Stimulated activated naive CD4-positive, alpha-beta T cell (primary cell): ENCODE results near the gene IL6R.
"Not testable (repeated sequence)": the region's sequence is repeated elsewhere in the genome, so short reads cannot be mapped to it uniquely, and the experiment has no call there.

Source experiments
- DNase-seq, 6 experiments: peaks; one replicate each; lab custom pipeline; 2025; lab: John Stamatoyannopoulos, UW

Gene IL6R

GRCh38 chr1:154483941-154484803 lies 79.0 kb downstream of the IL6R start:
- no peak for DNase-seq

GRCh38 chr1:154485106-154485505 lies 80.0 kb downstream of the IL6R start:
- DNase-seq, result no peak

DNA sequence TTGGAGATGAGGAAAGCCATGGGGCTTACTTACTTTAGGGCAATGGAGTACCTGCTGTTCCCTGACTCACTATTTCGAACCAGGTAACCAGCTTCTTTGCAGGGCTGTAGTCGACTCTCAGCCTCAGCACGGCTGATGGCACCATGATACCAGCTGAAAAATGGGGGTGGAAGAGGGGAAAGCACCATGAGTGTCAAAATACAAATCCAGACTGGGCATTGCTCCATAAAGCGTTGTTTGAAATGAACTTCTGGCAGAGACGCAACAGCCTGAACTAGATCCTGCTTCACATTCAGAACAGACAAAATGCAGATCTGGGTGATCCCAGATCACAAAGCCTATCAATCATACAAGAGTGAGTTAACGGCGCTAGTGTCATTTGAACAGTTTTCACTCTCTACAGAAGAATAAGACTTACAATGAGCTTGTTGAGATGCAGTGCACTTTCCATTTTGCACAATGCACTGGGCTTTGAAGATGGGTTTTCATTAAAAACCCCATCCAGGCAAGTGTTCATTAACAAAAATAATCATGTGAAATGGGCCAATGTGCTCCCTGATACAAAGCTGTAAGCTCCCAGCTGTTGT lies 80.9 kb downstream of the IL6R start:
- DNase-seq, result no peak

- DNase-seq, result not testable (repeated sequence)
Observed at GRCh38 chr1:154486756-154487155, 81.6 kb downstream of the IL6R start.

- DNase-seq, result no peak
Observed at GRCh38 chr1:154488922-154489321, 83.8 kb downstream of the IL6R start.

DNA sequence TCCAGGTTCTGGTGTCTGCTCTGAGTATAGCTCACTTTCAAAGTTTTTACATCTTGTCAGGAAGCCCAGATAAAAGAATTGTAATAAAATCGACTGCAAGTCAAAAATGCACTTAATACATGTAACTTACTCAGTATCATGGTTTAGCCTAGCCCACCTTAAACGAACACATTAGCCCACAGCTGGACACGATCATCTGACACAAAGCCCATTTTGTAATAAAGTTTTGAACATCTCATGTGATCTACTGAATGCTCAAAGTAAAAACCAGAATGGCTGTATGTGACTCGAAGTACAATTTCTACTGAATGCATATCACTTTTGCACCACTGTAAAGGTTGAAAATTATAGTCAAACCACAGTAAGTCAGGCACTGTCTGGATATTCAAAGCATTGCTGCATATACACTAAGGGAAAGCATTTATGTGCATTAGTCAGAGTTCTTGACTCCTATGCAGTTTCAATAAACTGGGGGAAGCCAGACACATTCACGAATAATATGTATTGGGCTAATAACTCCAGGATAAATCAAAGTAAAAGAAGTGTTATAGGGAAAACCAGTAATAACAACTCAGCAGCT lies 84.6 kb downstream of the IL6R start:
- DNase-seq, result no peak

DNA sequence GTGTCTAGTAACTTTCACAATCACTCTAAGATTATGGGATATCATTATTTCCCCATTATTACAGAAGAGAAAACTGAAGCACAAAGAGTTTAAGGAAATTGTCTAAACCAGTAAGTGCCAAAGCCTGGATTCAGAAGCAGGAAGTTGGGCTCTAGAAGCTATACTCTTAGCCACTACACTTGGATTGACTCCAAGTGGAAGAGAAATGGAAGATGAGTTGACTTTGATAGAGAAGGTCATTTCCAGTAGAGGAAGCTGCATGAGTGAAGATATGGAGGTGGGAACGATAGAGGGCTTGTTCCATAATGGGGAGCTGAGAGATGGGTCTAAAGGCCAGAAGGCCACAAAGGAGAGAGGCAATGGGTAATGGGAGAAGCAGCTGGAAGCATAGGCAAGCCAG lies 85.2 kb downstream of the IL6R start:
- DNase-seq, result no peak

DNA sequence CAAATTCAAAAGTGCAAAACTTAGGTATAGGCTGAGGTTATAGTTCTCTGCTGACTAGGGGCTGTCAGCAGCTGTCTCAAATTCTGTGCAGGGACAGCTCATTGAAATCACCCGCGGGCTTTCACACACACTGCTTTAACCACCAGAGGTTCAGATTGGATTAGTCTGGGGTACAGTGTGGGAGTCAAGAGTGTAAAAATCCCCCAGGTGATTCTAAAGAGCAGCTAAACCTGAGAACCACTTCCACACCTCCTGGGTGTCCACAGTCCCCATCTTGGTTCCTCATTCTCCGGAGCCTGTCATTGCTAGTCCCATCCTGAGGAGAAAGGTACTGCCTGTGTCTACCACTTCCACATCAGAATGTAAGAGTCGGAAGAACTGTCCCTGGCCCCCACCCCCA lies 87.0 kb downstream of the IL6R start:
- no peak for DNase-seq

- peak in 1 of 6 experiments; percentile 9 for DNase-seq
Observed at GRCh38 chr1:154493276-154493675, 88.1 kb downstream of the IL6R start.

DNA sequence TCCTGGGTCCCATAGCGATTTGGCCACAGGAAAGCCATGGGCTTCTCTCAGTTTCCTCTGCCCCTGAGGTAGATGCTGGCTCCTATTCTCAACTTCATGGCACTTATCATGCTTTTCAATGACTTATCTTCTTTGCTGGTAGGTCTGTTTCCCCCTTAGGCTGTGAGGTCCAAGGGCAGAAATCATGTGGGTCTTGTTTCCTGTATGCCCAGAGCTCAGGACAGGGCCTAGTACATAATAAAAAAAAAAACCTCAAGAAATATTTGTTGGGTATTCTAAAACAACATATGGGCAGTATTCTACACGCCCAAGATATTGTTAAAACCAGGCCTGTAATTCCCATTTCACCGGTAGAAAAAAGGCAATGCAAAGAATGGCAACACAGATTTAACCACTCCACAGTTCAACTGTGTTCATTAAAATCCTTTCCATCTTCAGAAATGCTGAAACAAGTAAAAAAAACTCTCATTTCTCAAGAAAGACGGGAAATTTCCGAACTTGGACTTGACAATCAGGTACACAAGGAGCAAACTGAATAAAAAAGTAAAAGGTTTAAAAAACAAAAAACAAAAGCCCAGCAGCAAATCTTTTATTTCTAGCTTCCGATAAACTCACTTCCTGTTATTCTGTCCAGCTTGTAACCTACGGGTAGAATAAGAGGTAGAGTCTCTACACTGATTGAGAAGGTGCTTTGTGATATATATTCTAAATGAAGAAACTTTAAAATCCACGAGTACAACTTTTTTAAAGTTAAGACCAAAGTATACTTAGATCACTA lies 90.5 kb downstream of the IL6R start:
- DNase-seq, result no peak

DNA sequence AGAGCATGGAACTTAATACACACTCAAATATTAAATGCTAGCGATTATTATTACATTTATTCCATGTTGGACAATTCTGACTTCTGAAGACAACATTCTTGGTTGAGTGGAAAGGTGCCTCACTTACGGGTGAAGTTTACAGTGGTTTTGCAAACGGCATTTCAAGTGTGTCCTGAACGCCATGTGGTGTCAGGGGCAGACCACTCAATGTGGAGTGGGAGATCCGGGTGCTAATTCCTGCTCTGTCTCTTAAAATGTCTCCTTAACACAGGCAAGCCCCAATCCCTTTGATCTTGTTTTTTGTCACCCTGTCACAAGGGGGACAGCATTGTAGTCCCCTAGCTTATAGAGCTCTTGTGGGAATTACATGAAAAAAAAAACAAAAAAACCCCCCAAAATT lies 91.2 kb downstream of the IL6R start:
- no peak for DNase-seq

- DNase-seq, result peak in 2 of 6 experiments; percentile 20 to 25
Observed at GRCh38 chr1:154497026-154497806, 92.1 kb downstream of the IL6R start.

DNA sequence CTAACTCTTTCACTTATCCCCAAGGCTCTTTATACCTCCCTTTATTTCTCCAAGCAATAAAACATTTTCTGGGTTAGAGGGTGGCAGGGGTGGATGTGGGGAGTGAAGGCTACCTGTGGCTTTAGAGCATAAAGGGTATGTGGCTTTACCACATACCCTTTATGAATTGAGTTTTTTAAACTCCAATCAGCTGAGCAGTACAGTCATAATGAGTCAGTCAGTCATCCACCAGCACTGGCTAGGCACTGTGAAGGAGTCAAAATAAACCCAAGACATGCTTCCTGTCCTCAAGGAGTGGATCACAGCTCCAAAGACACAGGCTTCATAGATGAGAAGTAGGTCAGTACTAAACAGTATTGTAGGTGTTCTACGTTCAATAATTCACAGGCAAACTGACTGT lies 94.3 kb downstream of the IL6R start:
- no peak for DNase-seq

- DNase-seq, result no peak
Observed at GRCh38 chr1:154500533-154500932, 95.4 kb downstream of the IL6R start.

GRCh38 chr1:154501423-154502065 lies 96.4 kb downstream of the IL6R start:
- DNase-seq, result no peak

- peak in 1 of 6 experiments; percentile 46 for DNase-seq
Observed at GRCh38 chr1:154502066-154502743, 97.1 kb downstream of the IL6R start, which contains the start of the genes SHE and TDRD10. SHE (minus strand) TSS chr1:154502412; CDS start chr1:154502026, 386 bp downstream. TDRD10 (plus strand) TSS chr1:154502219; CDS start chr1:154506904, 4,685 bp downstream.

- no peak for DNase-seq
Observed at GRCh38 chr1:154502744-154503115, 97.6 kb downstream of the IL6R start.

DNA sequence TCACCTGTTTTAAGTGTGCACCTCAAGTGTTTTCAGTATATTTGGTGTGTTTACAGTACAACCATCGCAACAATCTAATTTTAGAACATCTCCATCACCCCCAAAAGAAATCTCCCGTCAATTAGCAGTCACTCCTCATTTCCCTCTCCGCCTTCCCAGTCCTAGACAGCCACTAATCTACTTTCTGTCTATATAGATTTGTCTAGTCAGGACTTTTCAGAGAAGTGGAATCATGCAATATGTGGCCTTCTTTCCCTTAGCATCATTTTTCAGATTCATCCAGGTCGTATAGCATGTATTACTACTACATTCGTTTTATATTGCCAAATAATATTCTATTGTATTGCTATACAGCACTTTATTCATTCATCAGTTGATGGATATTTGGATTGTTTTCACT lies 98.8 kb downstream of the IL6R start:
- DNase-seq, result no peak

DNA sequence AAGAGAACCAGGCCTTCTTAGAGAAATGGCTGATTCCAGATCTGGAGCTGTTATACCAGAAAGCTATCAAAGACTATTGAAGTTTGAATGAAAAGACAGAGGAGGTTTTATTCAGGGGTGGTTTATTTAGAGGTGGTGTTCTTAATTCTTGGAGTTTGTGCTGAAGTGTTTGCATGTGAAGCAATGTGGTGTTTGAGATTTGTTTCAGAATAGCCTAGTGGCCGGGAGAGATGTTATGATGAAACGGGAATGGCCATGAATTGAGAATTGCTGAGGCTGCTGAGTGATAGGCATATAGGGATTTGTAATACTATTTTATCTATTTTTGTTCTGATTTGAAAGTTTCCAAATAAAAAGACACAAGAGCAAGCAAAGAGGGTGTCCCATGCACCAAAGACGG lies 107.6 kb downstream of the IL6R start:
- no peak for DNase-seq

GRCh38 chr1:154514066-154514553 lies 109.0 kb downstream of the IL6R start:
- no peak for DNase-seq
